ENCODE results near the gene ERMARD. TPM values are rescaled to one million over a fixed set of nuclear protein-coding genes. Genes with fewer than 3 reads are reported as not detected.

ERMARD gene
- total RNA-seq, 2 experiments from 2014 or later: 23.2 to 42.3 TPM

DNA sequence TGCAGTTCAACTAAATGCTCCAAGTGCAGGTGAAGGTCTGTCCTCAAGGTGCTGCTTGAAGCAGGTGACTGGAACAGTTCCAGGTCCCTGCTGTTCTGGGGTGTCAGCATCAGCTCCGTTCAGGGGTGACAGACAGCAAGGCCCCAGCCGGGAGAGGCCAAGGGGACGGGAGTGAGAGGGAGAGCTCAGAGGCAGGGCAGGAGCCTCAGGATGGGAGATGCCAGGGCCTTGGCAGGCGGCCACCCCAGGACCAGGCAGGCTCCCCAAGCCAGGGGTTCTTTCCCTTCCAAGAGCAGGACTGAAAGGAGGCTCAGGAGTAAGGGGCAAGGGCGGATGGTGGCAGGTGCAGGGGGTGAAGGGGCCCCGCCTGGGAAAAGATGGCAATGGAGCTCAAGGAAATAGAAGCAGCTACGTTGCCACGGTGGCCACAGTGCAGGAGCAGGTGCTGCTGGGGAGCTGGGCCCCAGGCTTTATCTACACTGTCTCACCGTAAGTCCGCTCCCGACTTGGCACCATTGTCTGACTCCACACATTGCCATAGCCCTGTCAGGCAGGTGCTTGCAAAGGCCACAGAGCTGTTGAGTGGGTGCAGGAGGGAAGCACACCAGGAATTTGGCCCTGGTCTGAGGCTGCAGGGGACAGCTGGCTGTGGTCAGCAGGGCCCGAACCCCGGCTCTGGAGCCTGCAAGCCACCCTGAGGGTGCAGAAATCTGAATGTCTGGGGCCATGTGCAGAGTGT is 43.1 kb downstream of the ERMARD start:
- TF ChIP-seq, protein P1, sequence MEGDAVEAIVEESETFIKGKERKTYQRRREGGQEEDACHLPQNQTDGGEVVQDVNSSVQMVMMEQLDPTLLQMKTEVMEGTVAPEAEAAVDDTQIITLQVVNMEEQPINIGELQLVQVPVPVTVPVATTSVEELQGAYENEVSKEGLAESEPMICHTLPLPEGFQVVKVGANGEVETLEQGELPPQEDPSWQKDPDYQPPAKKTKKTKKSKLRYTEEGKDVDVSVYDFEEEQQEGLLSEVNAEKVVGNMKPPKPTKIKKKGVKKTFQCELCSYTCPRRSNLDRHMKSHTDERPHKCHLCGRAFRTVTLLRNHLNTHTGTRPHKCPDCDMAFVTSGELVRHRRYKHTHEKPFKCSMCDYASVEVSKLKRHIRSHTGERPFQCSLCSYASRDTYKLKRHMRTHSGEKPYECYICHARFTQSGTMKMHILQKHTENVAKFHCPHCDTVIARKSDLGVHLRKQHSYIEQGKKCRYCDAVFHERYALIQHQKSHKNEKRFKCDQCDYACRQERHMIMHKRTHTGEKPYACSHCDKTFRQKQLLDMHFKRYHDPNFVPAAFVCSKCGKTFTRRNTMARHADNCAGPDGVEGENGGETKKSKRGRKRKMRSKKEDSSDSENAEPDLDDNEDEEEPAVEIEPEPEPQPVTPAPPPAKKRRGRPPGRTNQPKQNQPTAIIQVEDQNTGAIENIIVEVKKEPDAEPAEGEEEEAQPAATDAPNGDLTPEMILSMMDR (conservative IDR thresholded peaks at IDR 0.05; ENCODE audit: low read length): no peak
- TF ChIP-seq EZH2phosphoT487 (IDR thresholded peaks at IDR 0.05; ENCODE audit: borderline replicate concordance, low read depth, low read length): no peak
- peaks cover 3% of the 10 kb centered on the region for H3K4me1 ChIP-seq (ENCODE audit: insufficient read depth, low read length, poor library complexity, severe bottlenecking)
- H3K79me2 ChIP-seq (ENCODE audit: insufficient read depth, low read depth, low read length): no peaks in the 10 kb centered on the region
- intact Hi-C loops (cut with micrococcal nuclease; ENCODE audit: unreplicated experiment): loop anchor here (10.0 kb wide), 1 partner anchor 500 kb away; the partner anchor contains the start of gene DLL1
- no peaks in the 10 kb centered on the region for H4K20me1 ChIP-seq (ENCODE audit: insufficient read depth, low read length)
- ChIA-PET POLR2A (interaction anchor here (0.5 to 2.3 kb wide), 3 partner anchors 9 to 35 kb away, joined by 3 to 11 read pairs (median 3); no protein-coding TSS in a partner anchor), CTCF (ENCODE audit: unreplicated experiment) (interaction anchor here (1.6 to 3.3 kb wide), 2 partner anchors 9 to 11 kb away, joined by 7 to 11 read pairs; no protein-coding TSS in a partner anchor)
- no peak overlapping the region for H3K27ac ChIP-seq (ENCODE audit: low read depth, low read length, poor library complexity, severe bottlenecking)
- H3K36me3 ChIP-seq (ENCODE audit: insufficient read depth, low read length): no peaks in the 10 kb centered on the region
- DNase-seq (ENCODE audit: low spot score): no peak
- no peak overlapping the region for H3K4me2 ChIP-seq (ENCODE audit: low read length)
- H3K9me2 ChIP-seq (ENCODE audit: insufficient read depth, low read length): no peaks in the 10 kb centered on the region
- H3K9me3 ChIP-seq (ENCODE audit: low read length): no peaks in the 10 kb centered on the region
- BruUV-seq (replicated peaks): no TSS peak
- H2AFZ ChIP-seq (ENCODE audit: low read length): no peak overlapping the region
- no peak overlapping the region for H3K4me3 ChIP-seq (ENCODE audit: low read depth, low read length, poor library complexity, severe bottlenecking)

DNA sequence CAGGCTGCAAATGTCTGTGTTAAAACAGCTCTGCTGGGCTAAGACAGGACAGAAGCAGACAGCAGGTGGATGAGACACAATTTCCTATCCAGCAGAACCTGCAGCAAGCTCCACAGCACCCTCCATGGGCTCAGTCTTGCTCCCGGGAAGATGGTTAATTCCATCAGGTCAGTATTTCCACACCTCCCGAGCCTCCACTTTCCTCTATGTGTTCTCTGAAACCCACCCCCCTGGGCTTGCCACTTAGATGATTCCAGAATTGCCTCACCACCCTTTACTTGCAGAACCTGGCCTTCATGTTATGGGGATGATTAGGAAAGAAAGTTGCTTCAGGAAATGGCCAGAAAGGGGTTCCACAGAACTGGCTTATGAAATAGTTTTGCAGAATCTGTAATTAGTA is 43.8 kb downstream of the ERMARD start:
- Histone ChIP-seq H4K20me1 (ENCODE audit: insufficient read depth, low read length) (no peaks in the 10 kb centered on the region), H3K9me2 (ENCODE audit: insufficient read depth, low read length) (no peaks in the 10 kb centered on the region), H3K4me3 (ENCODE audit: low read depth, low read length, poor library complexity, severe bottlenecking) (no peak overlapping the region), H3K9me3 (ENCODE audit: low read length) (no peaks in the 10 kb centered on the region), H2AFZ (ENCODE audit: low read length) (no peak overlapping the region), H3K27ac (ENCODE audit: low read depth, low read length, poor library complexity, severe bottlenecking) (no peak overlapping the region), H3K79me2 (ENCODE audit: insufficient read depth, low read depth, low read length) (no peaks in the 10 kb centered on the region), H3K4me2 (ENCODE audit: low read length) (no peak overlapping the region), H3K4me1 (ENCODE audit: insufficient read depth, low read length, poor library complexity, severe bottlenecking) (peaks cover 3% of the 10 kb centered on the region), H3K36me3 (ENCODE audit: insufficient read depth, low read length) (no peaks in the 10 kb centered on the region)
- no peak for DNase-seq (ENCODE audit: low spot score)
- ChIA-PET POLR2A (interaction anchor here (0.5 to 2.3 kb wide), 2 partner anchors 8 to 36 kb away, joined by 3 to 11 read pairs; no protein-coding TSS in a partner anchor), CTCF (ENCODE audit: unreplicated experiment) (interaction anchor here (1.6 to 3.3 kb wide), 2 partner anchors 8 to 11 kb away, joined by 7 to 11 read pairs; no protein-coding TSS in a partner anchor)
- intact Hi-C loops (cut with micrococcal nuclease; ENCODE audit: unreplicated experiment): loop anchor here (10.0 kb wide), 1 partner anchor 500 kb away; the partner anchor contains the start of gene DLL1
- no TSS peak for BruUV-seq (replicated peaks)
- no peak for TF ChIP-seq EZH2phosphoT487 (IDR thresholded peaks at IDR 0.05; ENCODE audit: borderline replicate concordance, low read depth, low read length)
- TF ChIP-seq, protein P1 (conservative IDR thresholded peaks at IDR 0.05; ENCODE audit: low read length): no peak
